Chondrocyte (in vitro differentiated cells): Measurements from ENCODE around the gene EPN2. TPM values are rescaled to one million over a fixed set of nuclear protein-coding genes. Genes with fewer than 3 reads are reported as not detected.

ENCODE experiments used
- DNase-seq: peaks from one replicate; pipeline ENCODE4 v3.0.0; 2021; ENCODE audit warnings: mixed read lengths, low spot score
- H3K27ac Mint-ChIP-seq: one replicate; pipeline ENCODE4 v1.8.0; 2021; ENCODE audit warnings: mild to moderate bottlenecking, moderate library complexity, mixed read lengths; ENCODE audit not compliant: unreplicated experiment
- H3K27me3 Mint-ChIP-seq: 2 replicates; pipeline ENCODE4 v1.8.0; 2021; ENCODE audit warnings: low read depth, mixed read lengths
- H3K36me3 Mint-ChIP-seq: 2 replicates; pipeline ENCODE4 v1.8.0; 2021; ENCODE audit warnings: low read depth, mixed read lengths
- H3K4me1 Mint-ChIP-seq: 2 replicates; pipeline ENCODE4 v1.8.0; 2021; ENCODE audit warnings: low read depth, mild to moderate bottlenecking, mixed read lengths
- H3K4me3 Mint-ChIP-seq: one replicate; pipeline ENCODE4 v1.8.0; 2021; ENCODE audit warnings: mild to moderate bottlenecking, moderate library complexity, mixed read lengths; ENCODE audit not compliant: unreplicated experiment
- H3K9me3 Mint-ChIP-seq: 2 replicates; pipeline ENCODE4 v1.8.0; 2021; ENCODE audit warnings: low read depth, mixed read lengths
- total RNA-seq: library from RNA; stranded (reverse); gene quantifications from 3 replicates; pipeline ENCODE4 v1.2.1, GENCODE V29; 2021
- TF ChIP-seq, protein P1 (sequence below): fragments of 200-600 bp; sonication (generic); IDR thresholded peaks from 2 replicates; pipeline ENCODE4 v1.5.0; 2021; ENCODE audit warnings: antibody characterized with exemption, mild to moderate bottlenecking, moderate library complexity

Gene EPN2
- total RNA-seq, 1 donor from 2014 or later, result 37.8 TPM

DNA sequence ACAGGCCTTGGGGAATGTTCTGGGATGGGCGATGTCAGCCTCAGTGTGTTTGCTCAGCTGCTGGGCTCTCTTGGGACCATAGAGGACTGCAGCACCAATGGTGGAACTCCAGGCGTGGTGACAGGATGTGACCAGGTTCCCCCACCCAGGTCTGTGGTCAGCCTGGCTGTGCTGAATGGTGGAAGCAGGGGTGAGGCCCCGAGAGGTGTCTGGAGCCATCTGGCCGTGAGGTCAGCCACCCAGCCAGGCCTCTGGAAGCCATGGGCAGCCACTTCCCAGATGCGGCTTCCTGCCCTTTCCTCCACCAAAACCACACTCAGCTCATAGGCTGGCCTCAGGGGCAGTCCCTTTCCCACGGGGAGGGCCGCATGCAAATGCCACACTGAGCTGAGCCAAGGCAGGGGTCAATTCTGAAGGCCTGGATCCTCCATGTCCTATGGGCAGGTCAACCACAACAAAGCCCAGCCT is 133.4 kb downstream of the EPN2 start:
- H3K4me1 Mint-ChIP-seq, result peaks cover 49% of the 10 kb centered on the region
- H3K27me3 Mint-ChIP-seq, result no peaks in the 10 kb centered on the region
- TF ChIP-seq, protein P1, sequence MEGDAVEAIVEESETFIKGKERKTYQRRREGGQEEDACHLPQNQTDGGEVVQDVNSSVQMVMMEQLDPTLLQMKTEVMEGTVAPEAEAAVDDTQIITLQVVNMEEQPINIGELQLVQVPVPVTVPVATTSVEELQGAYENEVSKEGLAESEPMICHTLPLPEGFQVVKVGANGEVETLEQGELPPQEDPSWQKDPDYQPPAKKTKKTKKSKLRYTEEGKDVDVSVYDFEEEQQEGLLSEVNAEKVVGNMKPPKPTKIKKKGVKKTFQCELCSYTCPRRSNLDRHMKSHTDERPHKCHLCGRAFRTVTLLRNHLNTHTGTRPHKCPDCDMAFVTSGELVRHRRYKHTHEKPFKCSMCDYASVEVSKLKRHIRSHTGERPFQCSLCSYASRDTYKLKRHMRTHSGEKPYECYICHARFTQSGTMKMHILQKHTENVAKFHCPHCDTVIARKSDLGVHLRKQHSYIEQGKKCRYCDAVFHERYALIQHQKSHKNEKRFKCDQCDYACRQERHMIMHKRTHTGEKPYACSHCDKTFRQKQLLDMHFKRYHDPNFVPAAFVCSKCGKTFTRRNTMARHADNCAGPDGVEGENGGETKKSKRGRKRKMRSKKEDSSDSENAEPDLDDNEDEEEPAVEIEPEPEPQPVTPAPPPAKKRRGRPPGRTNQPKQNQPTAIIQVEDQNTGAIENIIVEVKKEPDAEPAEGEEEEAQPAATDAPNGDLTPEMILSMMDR, result no peak
- DNase-seq, result peak; percentile 63
- no peaks in the 10 kb centered on the region for H3K36me3 Mint-ChIP-seq
- peak overlapping the region; percentile 62 for H3K27ac Mint-ChIP-seq
- H3K9me3 Mint-ChIP-seq, result no peaks in the 10 kb centered on the region
- no peak overlapping the region for H3K4me3 Mint-ChIP-seq

DNA sequence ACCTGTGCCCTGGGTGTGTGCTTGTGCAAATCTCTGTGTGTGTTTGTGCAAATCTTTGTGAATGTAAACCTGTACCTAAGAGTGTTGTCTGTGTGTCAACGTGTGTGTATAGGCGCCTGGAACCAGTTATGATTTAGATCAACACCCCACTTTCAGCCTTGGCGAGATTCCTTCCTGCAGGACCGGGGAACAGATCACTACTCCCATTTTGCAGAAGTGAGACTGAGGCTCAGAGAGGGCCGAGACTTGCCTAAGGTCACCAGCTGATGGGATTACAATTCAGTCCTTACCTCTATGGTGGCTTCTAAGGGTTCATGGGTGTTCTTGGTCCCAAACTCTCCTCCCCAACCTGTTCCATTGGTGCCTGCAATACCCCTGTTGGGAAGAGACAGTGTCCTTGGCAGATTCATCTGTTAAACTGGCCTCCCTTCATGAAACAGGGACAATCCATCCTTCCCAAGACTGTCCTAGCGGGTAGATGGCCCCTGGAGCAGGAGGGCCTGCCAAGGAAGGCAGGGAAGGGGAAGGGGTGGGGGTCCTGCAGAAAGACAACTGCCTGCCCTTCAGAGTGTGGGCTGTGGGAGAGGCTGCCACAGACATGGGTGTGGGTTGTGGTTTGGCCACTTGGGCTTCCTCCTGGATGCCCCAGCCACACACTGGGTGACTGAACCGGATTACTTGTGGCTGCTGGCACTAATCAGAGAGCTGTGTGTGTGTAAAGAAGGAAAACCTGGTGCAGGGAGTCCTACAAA is 134.3 kb downstream of the EPN2 start:
- DNase-seq, result peak; percentile 61
- H3K4me3 Mint-ChIP-seq, result no peak overlapping the region
- H3K27ac Mint-ChIP-seq, result no peak overlapping the region
- no peaks in the 10 kb centered on the region for H3K27me3 Mint-ChIP-seq
- TF ChIP-seq, protein P1, result no peak
- H3K4me1 Mint-ChIP-seq, result peaks cover 46% of the 10 kb centered on the region
- no peaks in the 10 kb centered on the region for H3K9me3 Mint-ChIP-seq
- no peaks in the 10 kb centered on the region for H3K36me3 Mint-ChIP-seq

DNA sequence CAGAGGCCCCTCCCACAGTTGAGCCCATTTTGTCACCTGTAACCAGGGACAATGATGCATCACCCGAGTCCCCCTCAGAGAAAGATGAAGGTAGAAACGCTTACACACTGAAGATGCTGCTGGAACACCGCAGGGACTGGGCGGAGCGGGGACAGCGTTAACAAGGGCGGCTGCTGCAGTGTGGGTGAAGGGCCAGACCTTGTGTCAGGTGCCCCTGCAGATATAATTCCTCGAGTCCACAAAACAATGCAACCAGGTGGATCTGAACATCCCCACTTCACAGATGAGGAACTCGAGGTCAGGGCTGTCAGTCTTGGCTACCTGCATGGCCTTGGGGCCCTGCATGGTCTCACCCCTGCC is 134.8 kb downstream of the EPN2 start:
- peak; percentile 66 for DNase-seq
- Mint-ChIP-seq H3K36me3 (no peaks in the 10 kb centered on the region), H3K27me3 (no peaks in the 10 kb centered on the region), H3K9me3 (no peaks in the 10 kb centered on the region), H3K27ac (no peak overlapping the region), H3K4me3 (no peak overlapping the region), H3K4me1 (peaks cover 50% of the 10 kb centered on the region)
- TF ChIP-seq, protein P1, result no peak

DNA sequence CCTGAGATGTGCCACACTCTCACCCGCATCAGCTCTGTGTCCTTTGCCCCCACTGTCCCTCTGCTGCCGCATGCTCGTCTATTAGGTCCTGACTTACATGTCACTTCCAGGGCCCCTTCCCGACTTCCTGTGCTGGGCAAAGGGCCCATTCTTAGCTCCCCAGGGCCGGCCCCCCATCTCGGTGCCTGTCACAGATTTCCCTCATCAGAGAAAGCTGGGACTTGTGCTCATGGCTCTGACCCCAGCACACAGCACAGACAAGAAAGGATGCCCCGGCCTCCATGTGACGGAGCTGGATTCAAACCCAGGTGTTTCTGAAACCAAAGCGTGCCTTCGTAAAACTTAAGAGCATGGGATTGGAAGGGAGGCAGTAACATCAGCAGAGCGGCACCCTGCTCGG is 135.3 kb downstream of the EPN2 start:
- H3K4me3 Mint-ChIP-seq, result no peak overlapping the region
- peak overlapping the region; percentile 74 for H3K27ac Mint-ChIP-seq
- H3K4me1 Mint-ChIP-seq, result peaks cover 54% of the 10 kb centered on the region

DNA sequence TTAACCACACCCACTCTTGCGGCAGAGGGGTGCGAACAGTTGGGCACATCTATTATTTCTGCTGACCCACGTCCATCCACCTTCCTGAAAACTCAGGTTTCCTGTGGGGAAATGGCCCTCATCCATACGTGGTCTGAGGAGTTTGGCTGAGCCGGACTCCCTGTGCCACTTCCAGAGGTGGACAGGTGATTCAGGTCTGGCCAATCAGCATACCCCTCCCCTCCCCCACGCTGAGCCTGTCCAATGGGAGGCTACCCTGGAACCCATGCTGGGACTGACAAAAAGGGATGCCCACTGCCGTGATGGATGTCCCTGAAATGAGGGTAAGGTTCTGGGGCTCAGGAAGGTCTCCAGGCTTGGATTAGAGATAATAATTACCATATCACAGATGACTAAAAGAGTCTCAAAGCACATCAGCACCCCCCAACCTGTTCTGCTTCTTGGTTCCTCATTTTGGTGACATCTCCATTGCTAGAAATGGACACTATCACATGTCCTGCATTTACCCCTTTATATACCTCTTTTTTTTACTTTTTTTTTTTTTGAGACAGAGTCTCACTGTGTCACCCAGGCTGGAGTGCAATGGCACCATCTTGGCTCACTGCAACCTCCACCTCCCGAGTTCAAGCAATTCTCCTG is 135.8 kb downstream of the EPN2 start:
- Mint-ChIP-seq H3K4me3 (no peak overlapping the region), H3K27me3 (no peaks in the 10 kb centered on the region), H3K27ac (no peak overlapping the region), H3K9me3 (no peaks in the 10 kb centered on the region), H3K36me3 (no peaks in the 10 kb centered on the region), H3K4me1 (peaks cover 51% of the 10 kb centered on the region)
- TF ChIP-seq, protein P1, result no peak
- peak; percentile 60 for DNase-seq

More for the DNA sequence above, 135.3 kb downstream of the EPN2 start:
- TF ChIP-seq, protein P1, result no peak
- Mint-ChIP-seq H3K27me3 (no peaks in the 10 kb centered on the region), H3K9me3 (no peaks in the 10 kb centered on the region), H3K36me3 (no peaks in the 10 kb centered on the region)
- peak; percentile 69 for DNase-seq
